Measurements from ENCODE around the gene MED13L.
"Not testable (repeated sequence)": the region's sequence is repeated elsewhere in the genome, so short reads cannot be mapped to it uniquely, and the experiment has no call there.

Gene MED13L

GRCh38 chr12:116238570-116239119 is 38.8 kb downstream of the MED13L start:
- not testable (repeated sequence) for ATAC-seq

DNA sequence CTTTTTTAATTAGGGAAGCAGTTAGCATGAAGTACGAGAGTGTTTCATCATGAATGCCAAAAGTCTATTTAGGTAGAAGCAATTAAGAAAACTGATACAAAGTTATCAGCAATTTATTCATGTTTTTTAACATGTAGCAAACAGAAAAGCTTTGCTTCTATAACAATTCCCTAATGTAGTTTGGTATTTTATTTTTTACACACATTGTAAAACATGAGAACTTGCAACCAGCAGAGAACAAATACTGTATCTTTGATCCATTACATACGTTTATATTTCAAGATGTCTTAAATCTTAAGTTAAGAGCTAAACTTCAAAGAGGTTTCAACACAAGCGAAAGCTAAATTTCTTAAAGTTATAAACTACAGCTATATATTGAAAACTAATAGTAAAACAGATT is 39.3 kb downstream of the MED13L start:
- TF ChIP-seq CSDC2 (CRISPR knock-in tag; IDR thresholded peaks at IDR 0.05) (no peak), ZC3H10 (CRISPR knock-in tag; IDR thresholded peaks at IDR 0.05) (no peak), ZFP30 (CRISPR knock-in tag; IDR thresholded peaks at IDR 0.05) (no peak), SNAI2 (CRISPR knock-in tag; IDR thresholded peaks at IDR 0.05) (no peak), BACH2 (CRISPR knock-in tag; IDR thresholded peaks at IDR 0.05; ENCODE audit: borderline replicate concordance) (no peak), GLIS3 (CRISPR knock-in tag; IDR thresholded peaks at IDR 0.05) (no peak), CSRNP3 (CRISPR knock-in tag; IDR thresholded peaks at IDR 0.05) (no peak), ZNF565 (CRISPR knock-in tag; conservative IDR thresholded peaks at IDR 0.05; ENCODE audit: low read depth) (no peak), ISL1 (CRISPR knock-in tag; IDR thresholded peaks at IDR 0.05) (no peak), ZNF70 (CRISPR knock-in tag; IDR thresholded peaks at IDR 0.05) (no peak), TCF4 (CRISPR knock-in tag; IDR thresholded peaks at IDR 0.05; ENCODE audit: borderline replicate concordance) (no peak), ESRRG (CRISPR knock-in tag; IDR thresholded peaks at IDR 0.05) (no peak), PPARA (CRISPR knock-in tag; IDR thresholded peaks at IDR 0.05; ENCODE audit: borderline replicate concordance) (no peak), TSHZ2 (CRISPR knock-in tag; IDR thresholded peaks at IDR 0.05) (no peak), PATZ1 (CRISPR knock-in tag; IDR thresholded peaks at IDR 0.05; ENCODE audit: borderline replicate concordance) (no peak), POU6F1 (CRISPR knock-in tag; IDR thresholded peaks at IDR 0.05; ENCODE audit: borderline replicate concordance, low read depth) (no peak), ZNF8 (CRISPR knock-in tag; IDR thresholded peaks at IDR 0.05) (no peak), ARNTL (CRISPR knock-in tag; IDR thresholded peaks at IDR 0.05; ENCODE audit: borderline replicate concordance, low read depth) (no peak), OSR1 (CRISPR knock-in tag; IDR thresholded peaks at IDR 0.05) (no peak)
- TF ChIP-seq, protein P1, sequence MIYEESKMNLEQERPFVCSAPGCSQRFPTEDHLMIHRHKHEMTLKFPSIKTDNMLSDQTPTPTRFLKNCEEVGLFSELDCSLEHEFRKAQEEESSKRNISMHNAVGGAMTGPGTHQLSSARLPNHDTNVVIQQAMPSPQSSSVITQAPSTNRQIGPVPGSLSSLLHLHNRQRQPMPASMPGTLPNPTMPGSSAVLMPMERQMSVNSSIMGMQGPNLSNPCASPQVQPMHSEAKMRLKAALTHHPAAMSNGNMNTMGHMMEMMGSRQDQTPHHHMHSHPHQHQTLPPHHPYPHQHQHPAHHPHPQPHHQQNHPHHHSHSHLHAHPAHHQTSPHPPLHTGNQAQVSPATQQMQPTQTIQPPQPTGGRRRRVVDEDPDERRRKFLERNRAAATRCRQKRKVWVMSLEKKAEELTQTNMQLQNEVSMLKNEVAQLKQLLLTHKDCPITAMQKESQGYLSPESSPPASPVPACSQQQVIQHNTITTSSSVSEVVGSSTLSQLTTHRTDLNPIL (CRISPR knock-in tag; IDR thresholded peaks at IDR 0.05; ENCODE audit: low read depth), result no peak
- no peak for ATAC-seq

DNA sequence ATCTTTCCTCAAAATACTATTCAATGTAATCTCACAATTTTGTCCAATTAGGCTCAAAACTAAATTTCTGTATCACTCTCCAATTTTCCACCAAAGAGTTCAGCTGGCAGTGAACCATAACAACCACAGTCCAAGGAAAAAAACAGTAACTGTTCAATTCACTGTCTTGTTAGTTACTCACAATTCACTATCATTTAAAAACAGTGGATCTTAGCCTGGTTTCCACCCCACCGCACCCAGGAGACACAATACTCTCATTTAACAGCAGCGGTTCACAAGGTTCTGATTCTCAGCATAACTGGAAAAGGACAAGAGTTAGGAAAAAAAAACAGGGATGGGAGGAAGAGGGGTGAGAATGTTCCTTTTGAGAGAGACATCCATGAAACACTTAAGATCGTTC is 40.5 kb downstream of the MED13L start:
- no peak for TF ChIP-seq ZC3H10 (CRISPR knock-in tag; IDR thresholded peaks at IDR 0.05)
- TF ChIP-seq ARNTL (CRISPR knock-in tag; IDR thresholded peaks at IDR 0.05; ENCODE audit: borderline replicate concordance, low read depth), result no peak
- TF ChIP-seq TSHZ2 (CRISPR knock-in tag; IDR thresholded peaks at IDR 0.05), result no peak
- no peak for TF ChIP-seq SNAI2 (CRISPR knock-in tag; IDR thresholded peaks at IDR 0.05)
- peak; percentile 28; the same call in 2 of the 3 replicates for ATAC-seq
